Keratinocyte (primary cell): Measurements from ENCODE around the gene CYP2A6.

ENCODE experiments used
- EZH2 ChIP-seq: IDR thresholded peaks from one replicate; pipeline ENCODE4 v1.6.1; 2012; ENCODE audit warnings: inconsistent platforms, mild to moderate bottlenecking, low read length, moderate library complexity
- TF ChIP-seq, protein P1 (sequence below), 3 experiments: IDR thresholded peaks in 1 of 3; conservative IDR thresholded peaks in 1 of 3; optimal IDR thresholded peaks in 1 of 3; 2 replicates in 2 of 3; 3 replicates in 1 of 3; pipeline versions ENCODE3 to v1.5.1; 2011; ENCODE audit warnings: low read length in 3 of 3, mild to moderate bottlenecking in 3 of 3, moderate library complexity in 2 of 3, control low read depth in 1 of 3, inconsistent platforms in 1 of 3; ENCODE audit not compliant: insufficient read depth in 2 of 3; ENCODE audit errors: extremely low read depth in 1 of 3

DNA sequence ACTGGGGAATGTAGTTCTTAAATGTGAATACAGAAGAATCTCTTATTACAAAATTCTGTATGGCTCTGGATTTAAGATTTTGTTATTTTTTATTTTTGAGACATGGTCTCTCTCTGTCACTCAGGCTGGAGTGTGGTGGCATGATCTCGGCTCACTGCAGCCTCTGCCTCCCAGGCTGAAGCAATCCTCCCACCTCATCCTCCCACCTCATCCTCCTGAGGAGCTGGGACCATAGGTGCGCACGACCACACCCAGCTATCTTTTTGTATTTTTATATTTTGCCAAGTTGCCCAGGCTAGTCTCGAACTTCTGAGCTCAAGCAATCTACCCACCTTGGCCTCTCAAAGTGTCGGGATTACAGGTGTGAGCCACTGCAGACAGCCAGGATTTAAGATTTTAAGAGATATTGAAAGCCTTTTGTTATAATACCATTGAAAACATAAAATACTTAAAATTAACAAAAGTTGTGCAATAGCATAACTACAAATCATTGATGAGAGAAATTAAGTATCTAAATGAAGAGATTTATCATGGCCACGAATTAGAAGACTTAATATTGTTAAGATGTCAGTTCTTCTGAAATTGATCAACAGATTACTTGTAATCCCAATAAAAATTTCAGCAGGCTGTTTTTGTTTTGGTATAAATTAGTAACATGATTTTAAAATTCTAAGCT lies 13.4 kb downstream of the CYP2A6 start:
- TF ChIP-seq, protein P1, sequence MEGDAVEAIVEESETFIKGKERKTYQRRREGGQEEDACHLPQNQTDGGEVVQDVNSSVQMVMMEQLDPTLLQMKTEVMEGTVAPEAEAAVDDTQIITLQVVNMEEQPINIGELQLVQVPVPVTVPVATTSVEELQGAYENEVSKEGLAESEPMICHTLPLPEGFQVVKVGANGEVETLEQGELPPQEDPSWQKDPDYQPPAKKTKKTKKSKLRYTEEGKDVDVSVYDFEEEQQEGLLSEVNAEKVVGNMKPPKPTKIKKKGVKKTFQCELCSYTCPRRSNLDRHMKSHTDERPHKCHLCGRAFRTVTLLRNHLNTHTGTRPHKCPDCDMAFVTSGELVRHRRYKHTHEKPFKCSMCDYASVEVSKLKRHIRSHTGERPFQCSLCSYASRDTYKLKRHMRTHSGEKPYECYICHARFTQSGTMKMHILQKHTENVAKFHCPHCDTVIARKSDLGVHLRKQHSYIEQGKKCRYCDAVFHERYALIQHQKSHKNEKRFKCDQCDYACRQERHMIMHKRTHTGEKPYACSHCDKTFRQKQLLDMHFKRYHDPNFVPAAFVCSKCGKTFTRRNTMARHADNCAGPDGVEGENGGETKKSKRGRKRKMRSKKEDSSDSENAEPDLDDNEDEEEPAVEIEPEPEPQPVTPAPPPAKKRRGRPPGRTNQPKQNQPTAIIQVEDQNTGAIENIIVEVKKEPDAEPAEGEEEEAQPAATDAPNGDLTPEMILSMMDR (optimal IDR thresholded peaks at IDR 0.05 in 1 of 3, IDR thresholded peaks at IDR 0.05 in 1 of 3, conservative IDR thresholded peaks at IDR 0.05 in 1 of 3; ENCODE audit: extremely low read depth in 1 of 3, insufficient read depth in 2 of 3, low read length in 3 of 3) = no peak
- TF ChIP-seq EZH2 = no peak
